GM18909 (cell line): Measurements from ENCODE around the gene BHLHE41.

Experiments used
- ATAC-seq: cut with Tn5 transposase; IDR thresholded peaks from one replicate; pipeline ENCODE4 v1.9.1; 2021; ENCODE audit warnings: mild to moderate bottlenecking; ENCODE audit not compliant: unreplicated experiment, poor library complexity

BHLHE41 gene

DNA sequence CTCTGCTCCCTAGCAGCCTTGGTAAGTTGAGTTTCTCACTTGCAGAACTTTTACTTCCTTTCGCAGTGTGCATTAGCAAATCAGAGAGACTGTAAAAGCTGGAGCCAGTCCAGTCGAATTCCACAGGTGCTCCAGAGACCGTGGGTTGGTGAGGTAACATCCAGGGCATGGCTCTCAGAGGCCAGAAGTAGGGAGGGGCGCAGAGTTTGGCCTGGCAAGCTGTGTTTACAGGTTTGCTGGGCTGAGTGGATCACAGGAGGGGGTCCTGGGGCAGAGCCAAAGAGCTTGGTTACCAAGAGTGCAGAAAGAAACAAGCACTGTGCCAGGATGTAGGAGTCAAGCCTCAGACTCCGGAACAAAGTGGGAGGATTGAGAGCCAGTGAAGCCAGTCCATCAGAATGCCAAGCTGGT is 10.2 kb upstream of the BHLHE41 start:
- ATAC-seq = no peak

DNA sequence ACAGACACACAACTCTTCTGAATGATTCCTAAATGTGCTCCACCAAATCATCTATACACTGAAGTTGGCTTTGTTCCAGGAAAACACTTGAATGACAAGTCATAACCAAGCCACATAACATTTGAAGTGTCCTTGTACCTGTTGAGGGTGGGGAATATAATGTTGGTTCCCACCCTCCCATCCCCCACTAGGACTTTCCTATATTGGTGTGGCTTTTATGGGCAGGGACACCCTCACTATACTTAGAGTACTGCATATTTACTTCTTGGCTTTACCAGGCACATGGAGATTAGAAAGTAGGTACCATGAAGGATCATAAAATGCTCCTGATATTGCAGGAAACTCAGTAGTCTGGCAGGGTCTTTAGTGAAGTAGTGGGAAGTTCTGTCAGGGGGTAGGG is 9.7 kb upstream of the BHLHE41 start:
- no peak for ATAC-seq

DNA sequence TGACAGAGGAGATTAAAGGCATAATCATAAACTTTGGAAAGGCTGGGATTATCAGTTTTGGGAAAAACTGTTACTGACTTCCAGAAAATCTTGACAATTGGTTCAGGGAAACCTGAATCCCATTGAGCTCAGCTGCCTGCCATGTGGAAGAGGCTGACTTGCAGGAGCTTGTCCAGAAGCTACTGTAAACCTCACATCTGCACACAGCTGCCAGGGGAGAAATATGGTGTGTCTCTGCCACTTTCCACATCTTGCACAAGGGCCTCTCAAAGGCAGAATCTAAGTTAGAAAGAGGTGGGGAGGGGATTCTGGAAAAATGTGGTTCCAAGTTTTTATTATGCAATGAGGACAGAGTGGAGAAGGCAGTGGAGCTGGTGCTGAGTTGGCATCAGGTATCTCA is 8.7 kb upstream of the BHLHE41 start:
- ATAC-seq = no peak

DNA sequence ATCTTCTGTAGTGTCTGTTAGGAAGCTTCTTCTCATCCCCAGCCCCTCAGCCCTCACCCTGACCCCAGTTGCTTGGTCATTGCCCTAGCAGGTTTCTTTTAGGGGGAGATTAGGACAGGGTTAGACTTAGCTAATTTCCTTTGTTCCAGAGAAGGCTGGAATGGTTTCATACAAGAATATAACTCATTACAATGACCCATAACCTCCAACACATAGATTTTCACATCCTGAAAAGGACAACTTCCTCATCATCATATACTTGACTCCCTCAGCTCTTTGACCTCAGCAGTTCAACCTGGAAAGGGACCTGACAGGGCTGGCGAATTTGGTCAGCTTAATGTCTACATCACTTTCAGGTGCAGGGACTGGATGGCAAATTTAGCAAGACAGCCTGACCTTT is 8.0 kb upstream of the BHLHE41 start:
- no peak for ATAC-seq

DNA sequence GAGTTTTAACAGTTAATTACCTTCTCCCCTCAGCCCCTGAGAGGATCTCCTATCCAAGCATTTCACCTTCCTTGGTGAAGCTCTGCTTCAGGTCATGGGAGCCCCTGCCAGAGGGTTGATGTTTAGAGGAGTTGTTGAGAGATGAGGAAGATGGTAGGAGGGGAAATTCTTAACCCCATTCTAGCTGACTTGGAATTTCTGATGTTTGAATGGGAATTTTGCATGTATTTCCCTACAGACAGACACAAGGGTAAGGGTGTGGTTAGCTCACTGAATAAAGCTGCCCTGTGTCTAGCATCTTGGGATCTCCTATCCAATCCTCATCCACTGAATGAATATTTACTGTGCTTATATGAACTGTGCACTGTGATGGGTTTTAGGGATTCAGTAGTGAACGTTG is 7.1 kb upstream of the BHLHE41 start:
- ATAC-seq = no peak

DNA sequence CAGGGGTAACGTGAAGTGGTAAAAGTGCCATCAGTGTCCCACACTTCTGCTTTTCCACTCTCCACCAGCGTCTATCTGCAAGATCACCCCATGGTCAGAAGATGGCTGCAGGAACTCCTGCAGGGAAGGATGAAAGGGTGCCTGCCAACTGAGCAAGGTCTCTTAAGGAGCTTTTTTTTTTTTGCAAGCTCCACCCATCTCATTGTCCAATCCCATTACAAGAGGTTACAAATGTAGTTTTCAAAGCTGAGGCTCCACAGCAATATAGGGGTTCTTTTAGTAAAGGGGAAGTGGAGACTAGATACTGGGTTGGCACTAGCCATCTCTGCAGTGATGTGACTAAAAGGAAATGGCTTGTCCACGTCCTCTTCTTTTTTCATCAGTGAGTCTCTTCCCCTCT is 5.9 kb upstream of the BHLHE41 start:
- ATAC-seq = peak; percentile 61

DNA sequence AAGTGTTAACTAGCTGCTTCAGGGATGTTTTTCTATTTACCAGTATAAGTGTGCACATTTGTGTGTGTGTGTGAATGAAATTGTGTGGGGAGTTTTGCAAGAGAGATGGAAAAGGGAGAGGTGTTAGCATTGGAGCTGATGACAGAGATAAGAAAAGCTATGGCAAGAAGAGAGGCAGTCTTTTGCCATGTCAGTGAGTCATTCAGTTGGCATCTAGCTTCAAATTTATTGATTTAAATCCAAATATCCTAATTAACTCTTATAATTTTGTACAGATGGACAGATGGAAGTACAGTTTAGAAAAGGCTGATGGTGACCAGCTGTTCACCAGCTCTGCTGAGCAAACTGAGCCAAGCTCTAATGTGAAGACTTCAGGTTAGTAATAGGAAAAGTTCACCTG is 3.3 kb upstream of the BHLHE41 start:
- no peak for ATAC-seq

DNA sequence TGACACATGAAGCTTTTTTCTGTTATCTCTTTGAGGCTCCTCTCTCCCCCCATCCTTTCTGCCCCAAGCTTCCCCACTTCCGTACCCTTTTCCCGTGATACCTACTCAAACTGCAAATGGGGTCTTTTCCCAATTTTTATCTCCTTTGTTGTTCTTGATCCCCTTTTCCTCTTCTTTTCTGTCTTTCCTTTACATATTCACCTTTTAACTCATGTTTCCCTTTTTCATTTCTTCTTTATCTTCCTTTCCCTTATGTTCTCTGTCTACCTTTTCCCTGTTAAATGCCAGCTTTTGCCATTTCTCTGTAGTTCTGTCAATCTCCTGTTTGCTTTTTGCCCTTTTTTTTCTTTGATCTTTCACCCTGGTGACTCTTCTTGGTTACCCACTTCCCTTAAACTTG is 2.6 kb upstream of the BHLHE41 start:
- ATAC-seq = no peak

DNA sequence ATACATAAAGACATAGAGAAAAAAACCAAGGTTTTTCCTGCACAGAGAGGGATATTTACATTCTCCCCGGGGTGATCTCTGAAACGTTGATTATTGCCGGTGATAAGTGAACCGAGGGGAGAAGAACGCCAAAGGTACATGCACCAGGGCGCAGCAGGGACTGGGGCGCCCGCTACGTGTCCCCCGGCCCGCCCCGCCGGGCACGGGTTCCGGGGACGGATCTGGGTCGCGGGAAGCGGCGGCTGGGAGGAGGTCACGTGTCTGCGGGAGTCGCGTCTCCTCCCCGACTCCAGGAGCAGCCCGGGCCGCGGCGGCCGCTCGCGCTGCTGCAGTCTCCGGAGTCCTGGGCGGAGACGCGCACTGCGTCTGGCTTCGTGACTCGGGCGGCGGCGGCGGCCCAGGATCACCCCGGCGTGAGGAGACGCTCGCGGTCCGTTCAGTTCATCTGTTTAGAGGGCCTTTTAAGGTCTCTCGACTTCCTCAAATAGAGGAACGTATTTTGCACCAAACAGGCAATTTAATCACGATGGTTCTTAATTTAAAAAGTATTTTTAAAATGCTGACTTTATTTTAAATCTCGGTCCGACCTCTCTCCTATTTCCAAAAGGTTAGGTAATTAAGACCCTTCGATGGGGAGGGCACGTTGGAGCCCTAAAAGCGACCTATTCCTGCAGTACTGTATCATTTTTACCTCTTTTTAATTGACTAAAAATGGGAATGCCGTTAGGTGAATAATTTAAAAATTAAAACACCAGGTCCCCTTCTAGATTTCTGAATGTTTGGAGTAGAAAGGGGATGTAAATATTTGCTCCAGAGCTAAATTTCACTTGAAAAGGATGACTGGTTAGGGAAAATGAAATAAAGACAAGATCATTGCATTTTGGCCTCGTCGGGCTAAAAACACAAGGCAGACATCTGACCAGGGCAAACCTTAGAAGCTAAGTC is 1.8 kb upstream of the BHLHE41 start:
- peak; percentile 46 for ATAC-seq

DNA sequence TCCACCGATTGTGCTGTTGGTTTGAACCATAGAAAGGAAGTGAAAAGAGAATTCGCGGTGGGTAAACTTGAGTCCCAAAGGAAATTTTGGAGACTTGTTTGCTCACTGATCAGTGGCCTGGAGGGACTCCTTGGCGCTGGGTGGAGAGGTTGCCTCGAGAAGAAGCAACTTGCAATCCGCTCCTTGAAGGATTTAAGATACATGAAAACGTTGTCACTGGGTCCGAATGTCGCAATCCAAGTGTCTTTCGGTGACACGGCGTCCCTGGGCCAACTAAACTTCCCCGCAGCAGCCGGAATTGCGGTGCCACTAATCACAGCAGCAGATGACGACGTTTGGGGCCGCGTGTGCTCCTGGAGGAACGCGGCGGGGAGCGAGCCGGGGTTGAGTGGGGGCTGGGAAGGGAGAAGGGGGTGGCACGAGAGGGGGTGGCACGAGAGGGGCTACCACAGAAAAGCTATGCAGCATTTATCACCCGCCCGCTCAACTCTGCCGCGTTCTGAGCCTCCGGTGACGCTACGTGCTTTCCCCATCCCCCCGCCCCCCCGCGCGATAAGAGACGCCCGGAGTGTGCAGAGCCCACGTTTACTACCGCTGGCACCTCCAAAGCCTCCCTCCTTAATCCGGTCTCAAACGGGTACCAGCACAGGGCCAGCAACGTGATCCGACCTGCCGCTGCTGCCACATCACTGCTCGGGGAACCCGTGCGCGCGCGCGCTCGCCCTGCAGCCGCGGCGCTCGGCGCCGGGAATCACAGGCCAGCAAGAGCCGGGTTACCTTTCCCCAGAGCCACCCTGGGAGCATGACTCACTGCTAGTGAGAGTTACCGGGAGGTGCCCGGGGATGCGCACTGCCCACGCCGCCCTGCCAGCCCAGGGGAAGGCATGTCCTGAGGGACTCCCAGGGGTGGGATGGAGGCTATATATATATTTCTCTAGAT is 833 bp upstream of the BHLHE41 start:
- peak; percentile 34 for ATAC-seq

DNA sequence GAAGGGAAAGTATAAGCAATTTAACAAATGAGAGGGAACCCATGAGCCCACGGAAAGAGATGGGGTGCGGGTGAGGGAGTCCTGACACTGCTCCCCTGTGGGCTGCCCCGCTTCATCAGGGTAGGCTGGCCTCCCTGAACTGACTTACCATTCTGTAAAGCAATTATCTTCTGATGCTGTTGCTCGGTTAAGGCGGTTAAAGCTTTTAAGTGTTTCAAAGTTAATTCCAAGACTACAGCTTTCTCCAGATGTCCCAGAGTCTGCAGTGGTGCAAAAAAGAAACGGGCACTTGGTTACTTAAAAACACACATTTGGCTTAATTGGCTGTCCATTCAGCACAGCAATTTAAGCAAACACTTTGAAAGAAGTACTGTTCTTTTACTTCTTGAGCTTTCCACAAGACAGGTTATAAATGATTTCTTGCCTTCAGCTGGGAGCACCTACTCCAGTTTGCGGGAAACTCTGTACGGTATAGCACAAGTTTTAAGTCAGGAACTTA is 1.3 kb downstream of the BHLHE41 start:
- no peak for ATAC-seq

DNA sequence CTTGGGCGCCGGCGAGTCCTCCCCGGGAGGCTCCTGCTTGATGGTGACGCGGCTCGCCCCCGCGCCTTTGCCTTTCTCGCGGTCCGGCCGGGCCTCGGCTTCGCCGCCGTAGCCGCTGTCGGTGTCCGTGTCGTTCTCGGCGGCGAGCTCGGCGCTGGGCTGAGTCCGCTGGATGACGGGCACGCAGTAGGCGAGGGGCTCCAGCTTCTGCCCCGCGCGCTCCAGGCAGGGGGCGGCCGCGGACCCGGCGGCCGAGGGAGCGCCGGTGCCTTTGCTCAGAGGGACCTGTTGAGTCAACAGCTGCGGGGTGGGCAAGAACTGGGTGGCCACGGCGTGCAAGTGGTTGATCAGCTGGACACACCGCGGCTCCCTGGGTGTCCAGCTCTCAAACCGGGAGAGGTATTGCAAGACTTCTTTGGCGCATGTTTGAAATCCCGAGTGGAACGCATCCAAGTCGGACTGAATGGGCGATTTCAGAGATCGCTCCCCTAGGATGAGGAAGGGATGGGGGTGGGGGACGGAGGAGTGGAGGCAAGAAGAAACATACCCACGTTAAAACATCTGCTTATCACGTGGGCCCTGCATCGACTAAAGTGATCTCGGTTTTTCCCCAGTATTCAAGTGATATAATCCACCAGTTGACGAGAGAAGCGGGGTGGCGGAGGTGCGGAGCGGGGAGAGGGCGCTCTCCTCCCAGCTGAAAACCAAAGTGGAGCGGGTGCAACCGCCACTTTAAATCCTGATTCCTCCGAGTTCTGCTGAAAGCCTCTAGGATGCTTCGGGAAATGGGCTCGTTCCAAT is 2.0 kb downstream of the BHLHE41 start:
- ATAC-seq = no peak

DNA sequence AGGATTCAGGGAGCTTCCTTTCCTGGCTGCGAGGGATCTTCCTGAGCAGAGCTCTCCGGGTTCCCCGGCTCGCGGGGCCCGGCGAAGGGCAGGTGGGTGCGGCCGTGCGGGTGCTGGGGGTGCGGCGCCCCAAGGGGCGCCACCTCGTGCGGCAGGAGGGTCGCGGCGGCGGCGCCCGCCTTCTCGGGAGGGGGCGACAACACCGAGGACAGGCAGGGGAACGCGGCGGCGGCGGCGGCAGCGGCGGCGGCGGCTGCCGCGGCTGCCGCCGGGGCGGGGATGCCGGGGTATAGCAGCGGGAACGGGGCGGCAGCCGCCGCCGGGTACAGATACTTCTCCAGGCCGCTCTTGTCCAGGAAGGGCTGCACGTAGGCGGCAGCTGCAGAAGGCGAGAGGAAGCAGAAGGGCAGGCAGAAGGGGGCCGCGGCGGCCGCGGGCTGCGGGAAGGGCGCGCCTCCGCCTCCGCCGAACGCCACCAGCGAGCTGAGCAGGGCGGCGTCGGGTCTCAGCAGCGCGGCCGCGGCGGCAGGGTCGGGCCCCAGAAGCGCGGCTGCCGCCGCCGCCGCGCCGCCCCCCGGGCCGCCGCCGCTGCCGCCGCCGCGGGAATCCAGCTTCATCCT is 2.7 kb downstream of the BHLHE41 start:
- no peak for ATAC-seq

DNA sequence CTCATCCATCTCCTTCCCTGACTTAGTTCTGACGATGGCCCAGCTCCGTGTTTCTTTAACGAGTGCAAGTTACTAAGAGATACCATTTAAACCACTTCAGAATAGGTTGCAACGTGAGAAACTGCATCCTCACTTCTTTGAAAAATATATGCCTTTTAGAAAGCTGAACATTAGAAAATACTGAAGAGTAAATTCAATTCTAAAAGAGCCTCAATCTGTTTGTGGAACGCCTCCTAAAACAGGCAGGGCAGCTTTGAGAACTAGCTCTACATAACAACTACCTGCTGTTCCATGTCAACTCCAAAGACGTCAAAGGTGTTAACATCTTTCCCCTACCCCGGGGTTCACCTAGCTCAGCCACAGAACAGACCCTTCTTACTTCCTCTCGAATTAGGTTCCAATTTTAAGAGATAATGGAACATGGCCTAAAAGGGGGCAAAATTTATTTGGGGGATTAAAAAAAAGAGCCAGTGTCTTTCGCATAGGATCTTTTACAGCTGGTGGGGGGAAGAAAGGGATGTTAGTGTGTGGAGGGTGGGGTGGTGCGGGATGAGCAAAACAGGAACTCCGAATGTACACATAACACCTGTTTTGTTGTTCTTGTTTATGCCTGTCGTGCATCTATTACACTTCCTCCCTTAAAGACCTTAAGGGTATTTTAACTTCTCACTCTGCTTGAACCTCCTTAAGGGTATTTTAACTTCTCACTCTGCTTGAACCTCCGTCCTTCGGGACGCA is 3.3 kb downstream of the BHLHE41 start:
- ATAC-seq = no peak

DNA sequence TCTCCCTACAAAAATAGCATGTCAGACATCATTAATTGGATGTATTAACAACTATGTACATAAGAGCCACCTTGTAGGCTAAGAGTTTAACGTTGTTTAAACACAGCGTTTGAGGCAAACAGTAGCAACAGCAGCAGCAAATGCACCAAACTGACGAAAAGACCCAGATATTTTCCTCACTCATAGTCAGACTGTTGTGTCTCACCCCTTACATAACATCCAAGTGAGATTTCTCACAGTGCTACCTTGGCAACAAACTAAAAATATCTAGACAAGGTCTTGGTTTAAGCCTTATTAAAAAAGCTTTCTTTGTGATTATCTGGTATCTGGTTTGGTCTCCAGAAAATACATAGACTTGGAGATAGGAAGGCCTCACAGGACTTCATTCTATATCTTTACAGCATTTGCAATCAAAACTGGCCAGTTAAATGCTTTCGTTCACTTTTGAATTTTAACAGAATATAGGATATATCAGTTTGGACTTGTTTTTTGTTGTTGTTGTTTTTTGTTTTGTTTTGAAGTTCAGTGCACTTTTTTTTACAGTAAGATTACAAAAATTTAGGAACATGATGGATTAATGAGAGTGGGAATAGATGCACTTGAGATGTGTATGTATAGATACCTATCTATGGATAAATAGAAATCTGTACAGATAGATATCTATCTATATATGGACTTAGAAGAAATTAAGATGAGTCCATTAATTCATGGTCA is 4.1 kb downstream of the BHLHE41 start:
- no peak for ATAC-seq

DNA sequence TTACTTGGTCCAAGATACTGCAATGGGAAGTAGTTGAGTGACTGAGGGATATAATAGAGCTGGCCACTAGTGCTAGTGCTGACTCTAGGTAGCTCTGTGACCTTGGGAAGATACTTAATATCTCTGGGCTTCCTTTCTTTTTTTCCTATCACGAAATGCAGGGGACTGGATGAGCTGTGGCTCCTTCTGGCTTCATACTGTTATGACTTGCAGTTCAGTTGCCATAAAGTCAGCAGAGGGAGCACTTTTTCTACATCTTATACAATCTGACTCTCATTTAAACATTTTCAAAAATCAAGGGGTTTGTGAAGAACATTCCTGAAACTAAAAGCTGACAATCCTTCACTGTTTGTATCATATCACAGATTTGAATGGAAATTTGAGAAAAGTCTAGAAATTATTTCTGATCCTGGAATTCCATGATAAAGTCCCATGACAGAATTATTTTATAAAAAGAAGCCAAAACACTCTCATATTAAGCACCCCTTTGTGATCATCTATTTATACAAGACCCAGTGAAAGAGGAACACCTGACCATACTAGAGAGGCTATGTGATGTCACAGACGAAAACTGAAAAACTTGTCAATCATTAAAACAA is 5.3 kb downstream of the BHLHE41 start:
- peak; percentile 48 for ATAC-seq

DNA sequence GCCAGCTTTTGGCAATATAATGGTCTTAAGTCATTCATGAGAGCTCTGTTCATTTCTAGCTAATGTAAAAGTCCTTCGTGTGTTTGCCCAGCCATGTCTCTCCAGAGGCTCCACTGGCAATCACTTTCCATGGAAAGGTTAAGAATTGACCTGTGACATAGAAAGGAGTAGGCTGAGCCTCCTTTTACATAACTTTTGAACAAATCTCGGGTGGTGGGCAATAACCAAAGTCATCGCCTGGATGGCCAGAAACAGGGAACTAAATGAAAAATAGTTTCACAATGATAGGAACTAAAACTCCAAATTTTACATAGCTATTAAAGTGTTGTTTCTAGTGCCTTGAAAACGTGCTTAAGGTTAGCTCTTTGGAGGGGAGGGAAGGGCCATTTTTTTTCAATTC is 6.5 kb downstream of the BHLHE41 start:
- no peak for ATAC-seq
